GM12878 (cell line): Measurements from ENCODE around the gene NT5C1A. TPM values are rescaled to one million over a fixed set of nuclear protein-coding genes. Genes with fewer than 3 reads are reported as not detected.

Experiments used
- CHD4 ChIP-seq: fragments of 200-600 bp; sonication (generic); IDR thresholded peaks from 2 replicates; pipeline ENCODE4 v1.6.1; 2016; ENCODE audit warnings: mild to moderate bottlenecking
- EED ChIP-seq: sonication (generic); IDR thresholded peaks from 2 replicates; pipeline ENCODE4 v1.6.1; 2016; ENCODE audit warnings: antibody characterized with exemption, low read depth
- EGR1 ChIP-seq, 2 experiments: IDR thresholded peaks; 1 replicate in 1 of 2; 2 replicates in 1 of 2; pipeline ENCODE4 v1.6.1; 2011 to 2012; ENCODE audit warnings: low read depth in 2 of 2, low read length in 2 of 2, borderline replicate concordance in 1 of 2, mild to moderate bottlenecking in 1 of 2, moderate library complexity in 1 of 2
- GABPA ChIP-seq: IDR thresholded peaks from 2 replicates; pipeline ENCODE4 v1.6.1; 2014; ENCODE audit warnings: antibody characterized with exemption, low read depth, mild to moderate bottlenecking, inconsistent platforms
- HSF1 ChIP-seq: fragments of 150-350 bp; IDR thresholded peaks from 2 replicates; pipeline ENCODE4 v1.6.1; 2014; ENCODE audit warnings: mild to moderate bottlenecking, low read depth, low read length
- MEF2A ChIP-seq: IDR thresholded peaks from 2 replicates; pipeline ENCODE4 v1.6.1; 2011; ENCODE audit warnings: low read depth, mild to moderate bottlenecking, low read length, moderate library complexity; ENCODE audit not compliant: insufficient read depth
- MLLT1 ChIP-seq: fragments of 450-650 bp; IDR thresholded peaks from 2 replicates; pipeline ENCODE4 v1.6.1; 2016; ENCODE audit warnings: mild to moderate bottlenecking
- MYC ChIP-seq: IDR thresholded peaks from 2 replicates; pipeline ENCODE4 v1.6.1; 2011; ENCODE audit warnings: mild to moderate bottlenecking, low read length, moderate library complexity, inconsistent platforms; ENCODE audit not compliant: insufficient read depth, insufficient replicate concordance, insufficient read length, severe bottlenecking
- PAX8 ChIP-seq: fragments of 450-650 bp; IDR thresholded peaks from 2 replicates; pipeline ENCODE4 v1.6.1; 2017; ENCODE audit warnings: mild to moderate bottlenecking, moderate library complexity
- PML ChIP-seq: IDR thresholded peaks from 2 replicates; pipeline ENCODE4 v1.6.1; 2012; ENCODE audit warnings: low read length, inconsistent platforms
- POLR2A ChIP-seq: IDR thresholded peaks from 2 replicates; pipeline ENCODE4 v1.6.1; 2011; ENCODE audit warnings: low read depth, mild to moderate bottlenecking, low read length
- PRDM15 ChIP-seq: fragments of 450-650 bp; formaldehyde crosslinking; IDR thresholded peaks from 2 replicates; pipeline ENCODE4 v1.4.0; 2020; ENCODE audit warnings: mild to moderate bottlenecking, moderate library complexity
- RFX5 ChIP-seq: IDR thresholded peaks from 2 replicates; pipeline ENCODE4 v1.6.1; 2011; ENCODE audit warnings: low read depth, low read length, improper control_type of control experiment
- SIN3A ChIP-seq: IDR thresholded peaks from 2 replicates; pipeline ENCODE4 v1.6.1; 2012; ENCODE audit warnings: low read depth, low read length, improper control_type of control experiment
- SIX5 ChIP-seq: IDR thresholded peaks from 2 replicates; pipeline ENCODE4 v1.6.1; 2011; ENCODE audit warnings: mild to moderate bottlenecking, low read depth, low read length, moderate library complexity; ENCODE audit not compliant: severe bottlenecking
- SMAD1 ChIP-seq: fragments of 450-650 bp; IDR thresholded peaks from 2 replicates; pipeline ENCODE4 v1.6.1; 2018; ENCODE audit warnings: mild to moderate bottlenecking, low read depth; ENCODE audit not compliant: partially characterized antibody
- SPI1 ChIP-seq: IDR thresholded peaks from 2 replicates; pipeline ENCODE4 v1.6.1; 2011; ENCODE audit warnings: low read depth, mild to moderate bottlenecking, low read length, moderate library complexity, borderline replicate concordance; ENCODE audit not compliant: insufficient read depth
- SRF ChIP-seq, 2 experiments: IDR thresholded peaks; 2 replicates each; pipeline ENCODE4 v1.6.1; 2011; ENCODE audit warnings: low read depth in 2 of 2, low read length in 2 of 2, mild to moderate bottlenecking in 1 of 2, moderate library complexity in 1 of 2
- ZNF217 ChIP-seq: fragments of 450-650 bp; IDR thresholded peaks from 2 replicates; pipeline ENCODE4 v1.6.1; 2017; ENCODE audit warnings: antibody characterized with exemption, mild to moderate bottlenecking
- ZNF384 ChIP-seq: IDR thresholded peaks from 2 replicates; pipeline ENCODE4 v1.6.1; 2012; ENCODE audit warnings: low read depth, mild to moderate bottlenecking, low read length, improper control_type of control experiment, borderline replicate concordance
- ZNF687 ChIP-seq: fragments of 450-650 bp; IDR thresholded peaks from 2 replicates; pipeline ENCODE4 v1.6.1; 2017; ENCODE audit warnings: mild to moderate bottlenecking, moderate library complexity
- polyA plus RNA-seq, 11 experiments: library from polyadenylated mRNA; depleted of rRNA in 4 of 11; unstranded in 6 of 11; stranded (reverse) in 5 of 11; fragments of >200 nt; fragmentation: Nextera tagmentation in 4 of 11; fragmentation: Illumina TruSeq in 1 of 11; extraction: Ambion mirVana in 4 of 11; extraction: Trizol in 1 of 11; gene quantifications; 1 replicate in 1 of 11; 2 replicates in 10 of 11; pipeline versions ENCODE4 v1.2.1 to v1.2.3, GENCODE V29; 2011 to 2016; ENCODE audit warnings: inconsistent platforms in 2 of 11, missing spikeins in 2 of 11, low read depth in 1 of 11
- total RNA-seq, 4 experiments: library from RNA; depleted of rRNA in 3 of 4; stranded (reverse); fragments of >200 nt in 3 of 4; fragmentation: Illumina TruSeq in 1 of 4; extraction: Trizol in 1 of 4; gene quantifications; 2 replicates each; pipeline versions ENCODE4 v1.2.1 to v1.2.3, GENCODE V29; 2013 to 2021

Gene NT5C1A
- total and polyA plus RNA-seq, 10 of the 15 experiments (the other 5 are each of a cell fraction or from before 2014, with no cell fraction given): 0.05 to 0.77 (median 0.22) TPM; not detected in 1

- TF ChIP-seq HSF1: no peak
- TF ChIP-seq GABPA: 0 out of 2 replicates have a peak, but pooled peaks have one; percentile 45
- TF ChIP-seq MEF2A: peak; percentile 81
- no peak for TF ChIP-seq CHD4
- TF ChIP-seq PRDM15 (CRISPR knock-in tag): no peak
- TF ChIP-seq POLR2A: no peak
- no peak for TF ChIP-seq ZNF687
- peak in 1 of 2 experiments; percentile 85; a peak in 2 of 3 replicates for TF ChIP-seq EGR1 (IDR thresholded peaks at IDR 0.05; ENCODE audit: borderline replicate concordance in 1 of 2, low read depth in 2 of 2, low read length in 2 of 2)
- TF ChIP-seq PML: peak; percentile 72; the same call in 1 of the 2 replicates
- TF ChIP-seq SIX5: no peak
- peak; percentile 98 for TF ChIP-seq MLLT1
- TF ChIP-seq PAX8: no peak
- TF ChIP-seq SRF (IDR thresholded peaks at IDR 0.05; ENCODE audit: low read depth in 2 of 2, low read length in 2 of 2): peak in 1 of 2 experiments; percentile 75; a peak in 1 of 4 replicates
- no peak for TF ChIP-seq SIN3A
- TF ChIP-seq ZNF217: peak; percentile 90
- peak; percentile 89 for TF ChIP-seq SPI1
- TF ChIP-seq ZNF384: no peak
- TF ChIP-seq EED: peak; percentile 100
- no peak for TF ChIP-seq MYC
- no peak for TF ChIP-seq SMAD1
- TF ChIP-seq RFX5: no peak
Observed at GRCh38 chr1:39666772-39667171, 5.1 kb downstream of the NT5C1A start (continued).
